Activated T-helper 2 cell treated with anti-CD3 and anti-CD28 coated beads, Interferon-gamma antibody, Interleukin-2, Interleukin-4, amounts not matched to agents 10 μg/mL and 5 μg/mL and 100 μg/mL, durations not matched to agents 14 hours and 24 hours and 36 hours (primary cell): Measurements from ENCODE around the gene MGMT. TPM values are rescaled to one million over a fixed set of nuclear protein-coding genes. Genes with fewer than 3 reads are reported as not detected.
"Not testable (repeated sequence)": the region's sequence is repeated elsewhere in the genome, so short reads cannot be mapped to it uniquely, and the experiment has no call there.

Experiments
- DNase-seq: peaks from one replicate; pipeline ENCODE4 v3.0.0; 2021; ENCODE audit warnings: low spot score
- H3K27ac Mint-ChIP-seq: one replicate; pipeline ENCODE4 v1.8.0; 2021; ENCODE audit warnings: mixed read lengths
- H3K27me3 Mint-ChIP-seq: one replicate; pipeline ENCODE4 v1.8.0; 2021; ENCODE audit warnings: low read depth, mixed read lengths
- H3K36me3 Mint-ChIP-seq: one replicate; pipeline ENCODE4 v1.8.0; 2021; ENCODE audit warnings: low read depth, mixed read lengths
- H3K4me1 Mint-ChIP-seq: one replicate; pipeline ENCODE4 v1.8.0; 2021; ENCODE audit warnings: low read depth, mixed read lengths
- H3K4me3 Mint-ChIP-seq: one replicate; pipeline ENCODE4 v1.8.0; 2021; ENCODE audit warnings: low read depth, mild to moderate bottlenecking, moderate library complexity, mixed read lengths
- H3K9me3 Mint-ChIP-seq: one replicate; pipeline ENCODE4 v1.8.0; 2021; ENCODE audit warnings: mixed read lengths
- intact Hi-C: fragments of 100-400 bp; cut with micrococcal nuclease; formaldehyde crosslinking; loops from one replicate; pipeline ENCODE4 v1.15.1; 2023
- total RNA-seq: library from RNA; stranded (reverse); gene quantifications from 2 replicates; pipeline ENCODE4 v1.2.3, GENCODE V29; 2022

Gene MGMT
- total RNA-seq: 15.8 and 17.5 TPM in 2 replicates

DNA sequence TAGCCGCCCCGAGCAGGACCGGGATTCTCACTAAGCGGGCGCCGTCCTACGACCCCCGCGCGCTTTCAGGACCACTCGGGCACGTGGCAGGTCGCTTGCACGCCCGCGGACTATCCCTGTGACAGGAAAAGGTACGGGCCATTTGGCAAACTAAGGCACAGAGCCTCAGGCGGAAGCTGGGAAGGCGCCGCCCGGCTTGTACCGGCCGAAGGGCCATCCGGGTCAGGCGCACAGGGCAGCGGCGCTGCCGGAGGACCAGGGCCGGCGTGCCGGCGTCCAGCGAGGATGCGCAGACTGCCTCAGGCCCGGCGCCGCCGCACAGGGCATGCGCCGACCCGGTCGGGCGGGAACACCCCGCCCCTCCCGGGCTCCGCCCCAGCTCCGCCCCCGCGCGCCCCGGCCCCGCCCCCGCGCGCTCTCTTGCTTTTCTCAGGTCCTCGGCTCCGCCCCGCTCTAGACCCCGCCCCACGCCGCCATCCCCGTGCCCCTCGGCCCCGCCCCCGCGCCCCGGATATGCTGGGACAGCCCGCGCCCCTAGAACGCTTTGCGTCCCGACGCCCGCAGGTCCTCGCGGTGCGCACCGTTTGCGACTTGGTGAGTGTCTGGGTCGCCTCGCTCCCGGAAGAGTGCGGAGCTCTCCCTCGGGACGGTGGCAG is at the start of gene MGMT:
MGMT (plus strand) TSS at position 539 of the 656 bp plus-strand sequence.
- DNase-seq: peak; percentile 93
- intact Hi-C loops: loop anchor here (2.0 to 10.0 kb wide), 2 partner anchors 432 to 644 kb away; partner anchors contain the start of gene C10orf143
- H3K9me3 Mint-ChIP-seq: no peaks in the 10 kb centered on the region
- H3K36me3 Mint-ChIP-seq: peaks cover 14% of the 10 kb centered on the region
- peak within 1 kb of the TSS; percentile 78 for H3K4me3 Mint-ChIP-seq
- peaks cover 2% of the 10 kb centered on the region for H3K27me3 Mint-ChIP-seq
- peaks cover 11% of the 10 kb centered on the region for H3K4me1 Mint-ChIP-seq
- H3K27ac Mint-ChIP-seq: peak within 1 kb of the TSS; percentile 49

DNA sequence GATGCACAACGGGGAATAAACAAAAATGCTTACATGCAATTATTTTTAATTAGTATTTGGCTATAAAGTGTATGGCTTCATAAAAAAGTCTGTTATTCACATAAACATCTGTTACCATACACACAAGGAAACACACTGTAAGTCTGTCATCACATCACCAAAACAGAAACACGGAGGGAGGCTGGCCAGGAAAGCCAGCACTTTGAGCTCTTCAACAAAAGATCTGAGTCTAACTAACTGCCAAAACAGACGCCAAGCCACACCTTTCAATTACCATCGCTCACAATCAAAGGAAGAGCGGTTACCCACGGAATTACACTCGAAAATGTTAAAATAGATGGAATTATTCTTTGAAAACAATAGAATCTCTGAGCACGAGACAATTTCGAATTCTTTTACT is 49.2 kb upstream of the MGMT start:
- H3K4me3 Mint-ChIP-seq: no peak overlapping the region
- no peaks in the 10 kb centered on the region for H3K27me3 Mint-ChIP-seq
- intact Hi-C loops: no loop called here
- no peak overlapping the region for H3K27ac Mint-ChIP-seq
- no peaks in the 10 kb centered on the region for H3K36me3 Mint-ChIP-seq
- DNase-seq: no peak
- no peaks in the 10 kb centered on the region for H3K9me3 Mint-ChIP-seq
- H3K4me1 Mint-ChIP-seq: no peaks in the 10 kb centered on the region

DNA sequence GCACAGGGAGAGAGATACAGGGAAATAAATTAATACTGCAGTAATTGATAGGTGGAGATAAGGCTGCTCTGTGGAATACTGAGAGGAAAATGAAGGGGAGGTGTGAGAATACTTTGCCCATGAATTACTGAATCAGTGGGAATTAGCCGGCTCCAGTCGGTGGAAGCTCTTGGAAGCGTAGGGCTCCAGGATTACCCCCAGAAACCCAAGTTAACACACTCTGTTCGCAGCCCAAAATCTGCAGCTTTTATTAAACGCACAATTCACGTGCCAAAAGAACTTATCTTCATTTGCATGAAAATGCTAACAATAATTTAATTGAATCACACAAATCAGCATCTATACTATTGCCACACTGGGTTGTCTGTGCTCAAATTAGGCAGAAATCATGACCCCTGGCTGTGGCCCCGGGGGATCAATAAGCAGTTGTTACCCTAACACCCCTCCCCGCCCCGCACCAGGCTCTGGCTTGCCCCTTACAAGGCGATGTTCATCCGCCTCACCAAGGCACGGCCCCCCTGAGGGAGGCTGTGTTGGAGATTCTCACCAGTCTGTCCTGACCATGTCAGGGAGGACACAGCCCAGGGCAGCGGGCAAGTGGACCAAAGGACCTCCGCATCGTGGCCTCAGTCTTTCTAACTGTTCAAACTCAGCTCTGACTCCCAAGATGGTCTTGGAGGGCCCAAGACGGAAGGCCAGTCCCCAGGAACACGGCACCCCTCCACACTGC is 48.4 kb upstream of the MGMT start:
- no peaks in the 10 kb centered on the region for H3K9me3 Mint-ChIP-seq
- H3K27ac Mint-ChIP-seq: no peak overlapping the region
- intact Hi-C loops: no loop called here
- DNase-seq: no peak
- H3K36me3 Mint-ChIP-seq: no peaks in the 10 kb centered on the region
- H3K4me1 Mint-ChIP-seq: no peaks in the 10 kb centered on the region
- H3K4me3 Mint-ChIP-seq: no peak overlapping the region
- H3K27me3 Mint-ChIP-seq: no peaks in the 10 kb centered on the region

DNA sequence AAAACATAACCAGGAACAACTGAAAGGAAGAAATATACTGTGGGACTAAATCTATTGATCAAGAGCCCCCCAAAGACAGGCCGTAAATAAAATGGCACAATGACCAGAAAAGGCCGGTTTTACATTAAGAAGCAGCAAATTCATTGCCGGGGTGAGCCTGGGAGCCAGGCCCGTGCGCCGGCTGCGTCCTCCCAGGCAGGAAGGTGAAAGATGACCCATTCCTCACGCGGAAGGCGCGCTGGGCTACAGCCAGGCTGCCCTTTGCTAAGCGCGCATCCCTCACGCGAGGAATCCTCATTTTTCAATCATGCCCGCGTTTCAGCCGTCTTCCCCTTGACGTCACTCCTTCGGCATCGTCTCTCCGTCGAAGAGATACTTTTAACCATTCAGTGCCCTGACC is 47.6 kb upstream of the MGMT start:
- intact Hi-C loops: no loop called here
- Mint-ChIP-seq H3K27me3 (no peaks in the 10 kb centered on the region), H3K27ac (no peak overlapping the region), H3K4me1 (no peaks in the 10 kb centered on the region), H3K4me3 (no peak overlapping the region), H3K9me3 (no peaks in the 10 kb centered on the region), H3K36me3 (no peaks in the 10 kb centered on the region)
- no peak for DNase-seq

DNA sequence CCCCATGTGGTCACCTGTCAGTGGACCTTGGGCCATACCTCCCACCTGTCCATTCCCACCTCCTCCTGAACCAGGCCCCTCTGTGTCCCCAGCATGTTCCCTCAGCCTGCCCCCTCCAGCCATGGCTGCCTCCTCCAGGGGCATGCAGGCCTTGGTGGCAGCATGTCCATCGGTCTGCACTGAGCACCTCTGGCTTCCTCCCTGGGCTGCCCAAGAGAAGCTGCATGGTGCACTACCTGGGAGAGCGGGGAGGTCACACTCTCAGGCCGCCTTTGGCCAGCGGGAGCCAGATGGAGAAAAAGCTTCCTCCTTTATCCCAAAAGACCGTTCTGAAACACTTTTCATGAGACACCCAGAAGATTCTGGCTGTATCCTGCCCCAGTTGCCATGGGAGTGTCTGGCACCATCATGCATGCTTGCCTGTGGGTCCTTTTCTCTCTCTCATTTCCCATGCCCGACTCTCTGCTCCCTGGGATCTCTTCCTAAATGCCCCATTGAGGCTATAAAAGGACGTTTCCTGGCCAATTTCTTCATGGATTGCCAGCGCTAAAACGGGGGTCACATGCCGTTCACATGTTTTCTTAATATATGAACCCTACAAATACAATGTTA is 45.5 kb upstream of the MGMT start:
- intact Hi-C loops: no loop called here
- Mint-ChIP-seq H3K4me1 (no peaks in the 10 kb centered on the region), H3K9me3 (no peaks in the 10 kb centered on the region), H3K27me3 (no peaks in the 10 kb centered on the region), H3K4me3 (no peak overlapping the region), H3K36me3 (no peaks in the 10 kb centered on the region), H3K27ac (no peak overlapping the region)
- no peak for DNase-seq

DNA sequence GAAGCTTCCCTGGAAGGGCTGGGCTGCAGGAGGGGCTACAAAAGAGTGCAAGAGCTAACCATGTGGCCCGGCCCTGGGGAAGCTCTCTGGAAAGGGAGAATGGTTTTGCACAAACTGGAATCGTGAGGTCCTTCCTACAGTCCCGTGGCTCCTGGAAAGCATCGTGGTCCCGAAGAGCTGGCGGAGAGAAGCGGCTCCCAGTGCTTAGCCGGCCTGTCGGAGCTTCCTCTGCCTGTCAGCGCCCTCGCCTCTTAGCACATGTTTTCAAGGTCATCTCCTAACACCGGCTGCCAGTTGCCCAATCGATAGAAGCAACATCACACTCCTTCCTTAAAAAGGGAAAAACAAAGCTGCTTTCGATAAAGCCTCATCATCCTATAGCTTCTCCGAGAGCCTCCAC is 42.1 kb upstream of the MGMT start:
- H3K36me3 Mint-ChIP-seq: no peaks in the 10 kb centered on the region
- H3K9me3 Mint-ChIP-seq: no peaks in the 10 kb centered on the region
- H3K27me3 Mint-ChIP-seq: peaks cover 2% of the 10 kb centered on the region
- DNase-seq: no peak
- H3K27ac Mint-ChIP-seq: no peak overlapping the region
- H3K4me1 Mint-ChIP-seq: no peaks in the 10 kb centered on the region
- no peak overlapping the region for H3K4me3 Mint-ChIP-seq
- intact Hi-C loops: no loop called here

DNA sequence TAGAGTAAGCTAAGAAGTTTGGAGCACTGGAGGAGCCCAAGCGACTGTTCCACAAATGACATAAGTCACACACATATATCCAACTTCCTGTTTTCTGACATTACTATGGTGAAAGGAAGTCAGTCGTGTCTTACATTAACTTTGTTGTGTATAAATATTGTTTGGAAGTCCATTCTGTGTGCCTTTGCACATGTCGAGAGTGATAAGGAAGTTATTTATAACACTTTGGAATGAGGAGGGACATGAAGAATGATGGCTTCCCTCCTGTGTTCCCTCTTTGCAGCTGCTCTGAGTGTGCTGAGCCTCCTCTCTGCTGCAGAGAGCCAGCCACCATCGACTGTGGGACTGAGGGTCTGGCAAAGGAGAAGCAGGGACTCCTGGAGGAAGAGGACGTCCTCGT is 40.4 kb upstream of the MGMT start:
- Mint-ChIP-seq H3K4me1 (no peaks in the 10 kb centered on the region), H3K36me3 (no peaks in the 10 kb centered on the region), H3K4me3 (no peak overlapping the region), H3K27me3 (peaks cover 4% of the 10 kb centered on the region), H3K9me3 (no peaks in the 10 kb centered on the region), H3K27ac (no peak overlapping the region)
- intact Hi-C loops: no loop called here
- no peak for DNase-seq

DNA sequence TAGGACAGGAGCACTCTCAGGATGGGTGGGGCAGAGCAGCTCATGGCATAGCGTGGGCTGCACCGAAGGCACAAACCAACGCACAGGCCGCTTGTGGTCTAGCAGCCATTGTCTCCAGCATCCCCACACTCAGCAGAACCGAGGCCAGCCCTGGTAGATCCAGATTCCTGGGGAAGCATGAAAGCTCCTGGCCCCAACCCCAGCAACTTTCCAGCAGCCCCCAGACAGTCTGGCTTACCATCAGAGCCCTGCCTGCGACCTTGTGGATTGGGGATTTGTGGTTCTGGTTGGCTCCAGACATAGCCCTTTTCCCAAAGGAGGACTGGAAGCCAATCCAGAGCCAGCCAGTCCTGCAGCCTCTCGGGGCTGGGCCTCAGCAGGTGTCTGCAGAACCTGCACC is 33.8 kb upstream of the MGMT start:
- no peaks in the 10 kb centered on the region for H3K4me1 Mint-ChIP-seq
- DNase-seq: no peak
- peaks cover 2% of the 10 kb centered on the region for H3K27me3 Mint-ChIP-seq
- intact Hi-C loops: no loop called here
- no peak overlapping the region for H3K4me3 Mint-ChIP-seq
- H3K9me3 Mint-ChIP-seq: no peaks in the 10 kb centered on the region
- H3K36me3 Mint-ChIP-seq: no peaks in the 10 kb centered on the region
- no peak overlapping the region for H3K27ac Mint-ChIP-seq

DNA sequence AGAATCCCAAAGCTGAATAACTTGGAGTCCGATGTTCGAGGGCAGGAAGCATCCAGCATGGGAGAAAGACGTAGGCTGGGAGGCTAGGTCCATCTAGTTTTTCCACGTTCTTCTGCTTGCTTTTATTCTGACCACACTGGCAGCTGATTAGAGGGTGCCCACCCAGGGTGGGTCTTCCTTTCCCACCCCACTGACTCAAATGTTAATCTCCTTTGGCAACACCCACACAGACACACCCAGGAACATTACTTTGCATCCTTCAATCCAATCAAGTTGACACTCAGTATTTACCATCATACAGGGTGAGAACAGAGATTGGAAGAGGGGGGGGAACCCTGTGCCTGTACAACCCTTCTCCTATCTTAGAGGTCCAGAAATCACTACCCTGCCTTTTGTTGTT is 31.3 kb upstream of the MGMT start:
- H3K4me3 Mint-ChIP-seq, H3K27ac Mint-ChIP-seq, DNase-seq, H3K36me3 Mint-ChIP-seq, H3K4me1 Mint-ChIP-seq, H3K9me3 Mint-ChIP-seq, H3K27me3 Mint-ChIP-seq, intact Hi-C loops: not testable (repeated sequence)

DNA sequence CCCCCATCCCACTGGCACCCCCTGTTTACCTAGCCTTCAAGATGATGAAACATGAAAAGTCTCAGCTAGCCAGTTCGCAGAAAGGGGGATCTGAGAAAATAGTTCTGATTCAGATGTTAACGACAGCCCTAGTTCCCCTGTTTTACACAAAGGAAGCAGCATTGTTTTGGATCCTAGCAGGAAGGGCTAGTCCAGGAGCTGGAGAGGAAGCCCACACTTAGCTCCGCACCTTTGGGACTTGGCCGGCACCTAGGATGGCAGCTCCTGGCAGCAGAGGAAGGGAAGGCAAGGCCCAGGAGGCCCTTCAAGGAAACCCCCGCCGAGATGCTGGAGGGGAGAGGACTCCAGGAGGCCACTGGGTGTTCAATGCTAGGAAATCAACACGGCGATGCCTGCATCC is 29.0 kb upstream of the MGMT start:
- no peaks in the 10 kb centered on the region for H3K36me3 Mint-ChIP-seq
- no peak for DNase-seq
- H3K4me3 Mint-ChIP-seq: no peak overlapping the region
- H3K27me3 Mint-ChIP-seq: no peaks in the 10 kb centered on the region
- intact Hi-C loops: no loop called here
- no peak overlapping the region for H3K27ac Mint-ChIP-seq
- no peaks in the 10 kb centered on the region for H3K4me1 Mint-ChIP-seq
- H3K9me3 Mint-ChIP-seq: no peaks in the 10 kb centered on the region

DNA sequence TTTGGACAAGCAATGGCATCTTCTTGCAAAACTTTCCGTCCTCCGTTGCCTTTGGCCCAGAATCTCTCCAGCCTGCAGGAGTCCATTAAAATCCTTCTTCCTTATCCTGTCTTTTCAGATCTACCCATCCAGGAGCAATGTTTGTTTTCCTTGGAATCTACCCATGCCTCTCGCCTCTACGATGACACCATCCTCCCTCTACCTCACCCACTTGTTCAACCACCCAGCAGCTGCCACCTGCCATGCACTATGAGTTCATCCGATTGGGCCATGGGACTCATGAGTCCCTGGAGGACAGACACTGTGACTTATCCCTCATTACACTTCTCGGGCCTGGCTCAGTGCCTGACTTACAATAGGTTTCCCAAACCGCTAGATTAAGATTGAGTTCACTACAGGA is 26.8 kb upstream of the MGMT start:
- intact Hi-C loops: no loop called here
- Mint-ChIP-seq H3K9me3 (no peaks in the 10 kb centered on the region), H3K27me3 (no peaks in the 10 kb centered on the region), H3K36me3 (no peaks in the 10 kb centered on the region), H3K4me1 (no peaks in the 10 kb centered on the region), H3K4me3 (no peak overlapping the region), H3K27ac (no peak overlapping the region)
- DNase-seq: no peak

DNA sequence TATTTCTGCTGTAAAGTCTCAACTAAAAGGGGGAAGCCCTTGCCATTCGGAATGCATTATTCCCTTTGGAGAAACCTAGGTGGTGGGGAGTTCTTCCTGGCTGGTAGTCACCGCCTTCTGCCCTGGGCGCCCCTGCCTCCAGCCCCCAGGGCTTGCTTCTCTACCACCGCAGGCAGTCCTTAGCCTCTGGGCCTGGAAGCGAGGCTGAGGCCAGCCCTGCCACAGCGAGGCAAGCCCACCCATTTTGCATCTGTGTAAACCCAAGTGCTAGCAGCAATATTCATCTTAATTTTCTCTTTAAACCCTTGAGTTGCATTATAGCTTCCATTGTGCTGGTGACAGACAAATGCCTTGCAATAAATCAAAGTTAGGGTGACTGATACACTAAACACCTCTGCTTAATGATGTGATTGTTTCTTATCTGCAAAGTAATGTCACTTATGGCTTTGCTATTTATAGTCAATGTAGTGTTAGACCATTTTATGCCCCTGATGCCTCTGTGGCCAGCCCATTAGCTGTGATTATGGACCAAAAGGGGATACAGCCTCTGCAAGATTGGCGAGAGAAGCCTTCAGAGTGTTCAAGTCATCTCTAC is 26.2 kb upstream of the MGMT start:
- no peak overlapping the region for H3K4me3 Mint-ChIP-seq
- H3K4me1 Mint-ChIP-seq: no peaks in the 10 kb centered on the region
- intact Hi-C loops: no loop called here

More for the DNA sequence above, 26.2 kb upstream of the MGMT start:
- H3K27me3 Mint-ChIP-seq: no peaks in the 10 kb centered on the region
- H3K36me3 Mint-ChIP-seq: no peaks in the 10 kb centered on the region
- no peak overlapping the region for H3K27ac Mint-ChIP-seq
- DNase-seq: no peak
- no peaks in the 10 kb centered on the region for H3K9me3 Mint-ChIP-seq
